Measurements from ENCODE around the gene PRKAG2.

- TF ChIP-seq EZH2 (IDR thresholded peaks at IDR 0.05; ENCODE audit: low read length, unreplicated experiment) (no peak), CTCF (conservative IDR thresholded peaks at IDR 0.05; ENCODE audit: low read depth, low read length) (no peak), EZH2phosphoT487 (IDR thresholded peaks at IDR 0.05; ENCODE audit: borderline replicate concordance, low read length) (no peak)
Measured at GRCh38 chr7:151896486-151896885, 19.6 kb upstream of the PRKAG2 start.

Data from PC-3 (cell line).